GM10248 (cell line): ENCODE measurements around the gene CEP131.

Experiments used
- CTCF ChIA-PET: fragments of 300-600 bp; sonication (Branson Sonifier 250); formaldehyde crosslinking; extraction: SDS; loops from one replicate; lab custom pipeline; 2021; ENCODE audit warnings: antibody characterized with exemption; lab: Yijun Ruan, JAX
- POLR2A ChIA-PET: fragments of 350-650 bp; sonication (Branson Sonifier 250); formaldehyde crosslinking; extraction: SDS; loops from one replicate; lab custom pipeline; 2020; ENCODE audit warnings: antibody characterized with exemption; lab: Yijun Ruan, JAX
- DNase-seq: peaks from one replicate; pipeline ENCODE4 v3.0.0; 2012; ENCODE audit errors: extremely low spot score
- CTCF ChIP-seq: IDR thresholded peaks from 2 replicates; pipeline ENCODE4 v1.5.1; 2012; ENCODE audit warnings: mild to moderate bottlenecking, low read depth; ENCODE audit errors: extremely low read depth, missing control alignments, control extremely low read depth

The CEP131 gene

GRCh38 chr17:81263371-81264181 is 40.8 kb upstream of the CEP131 start:
- ChIA-PET CTCF (interaction anchor here (0.7 to 2.1 kb wide), 4 partner anchors 8 to 221 kb away, joined by 3 to 9 read pairs (median 4); no protein-coding TSS in a partner anchor), POLR2A (no interaction called here)
- no peak for DNase-seq
- no peak for TF ChIP-seq CTCF

- no peak for TF ChIP-seq CTCF
- ChIA-PET CTCF (interaction anchor here (0.9 to 2.1 kb wide), 3 partner anchors 9 to 223 kb away, joined by 4 to 9 read pairs (median 5); no protein-coding TSS in a partner anchor), POLR2A (no interaction called here)
- no peak for DNase-seq
Measured at GRCh38 chr17:81261582-81262336, 39.0 kb upstream of the CEP131 start.

GRCh38 chr17:81261096-81261495 is 38.3 kb upstream of the CEP131 start:
- POLR2A ChIA-PET: no interaction called here
- CTCF ChIA-PET: interaction anchor here (2.1 kb wide), 1 partner anchor 8 kb away, joined by 9 read pairs; no protein-coding TSS in a partner anchor
- DNase-seq: no peak
- TF ChIP-seq CTCF: no peak

- POLR2A ChIA-PET: no interaction called here
- CTCF ChIA-PET: no interaction called here
- DNase-seq: no peak
- no peak for TF ChIP-seq CTCF
Measured at GRCh38 chr17:81260641-81261040, 37.9 kb upstream of the CEP131 start.

- TF ChIP-seq CTCF: no peak
- ChIA-PET CTCF (no interaction called here), POLR2A (no interaction called here)
- no peak for DNase-seq
Measured at GRCh38 chr17:81260171-81260570, 37.4 kb upstream of the CEP131 start.

GRCh38 chr17:81259058-81259605 is 36.4 kb upstream of the CEP131 start:
- CTCF ChIA-PET: interaction anchor here (1.4 kb wide), 1 partner anchor 33 kb away, joined by 3 read pairs; no protein-coding TSS in a partner anchor
- no peak for TF ChIP-seq CTCF
- DNase-seq: no peak
- POLR2A ChIA-PET: no interaction called here
